ENCODE measurements around the gene LRP1B.

The LRP1B gene

GRCh38 chr2:141027221-141027620 is 1103.6 kb downstream of the LRP1B start:
- Histone ChIP-seq H3K27ac (no peak overlapping the region), H3K4me3 (no peak overlapping the region)
- TF ChIP-seq, protein P1, sequence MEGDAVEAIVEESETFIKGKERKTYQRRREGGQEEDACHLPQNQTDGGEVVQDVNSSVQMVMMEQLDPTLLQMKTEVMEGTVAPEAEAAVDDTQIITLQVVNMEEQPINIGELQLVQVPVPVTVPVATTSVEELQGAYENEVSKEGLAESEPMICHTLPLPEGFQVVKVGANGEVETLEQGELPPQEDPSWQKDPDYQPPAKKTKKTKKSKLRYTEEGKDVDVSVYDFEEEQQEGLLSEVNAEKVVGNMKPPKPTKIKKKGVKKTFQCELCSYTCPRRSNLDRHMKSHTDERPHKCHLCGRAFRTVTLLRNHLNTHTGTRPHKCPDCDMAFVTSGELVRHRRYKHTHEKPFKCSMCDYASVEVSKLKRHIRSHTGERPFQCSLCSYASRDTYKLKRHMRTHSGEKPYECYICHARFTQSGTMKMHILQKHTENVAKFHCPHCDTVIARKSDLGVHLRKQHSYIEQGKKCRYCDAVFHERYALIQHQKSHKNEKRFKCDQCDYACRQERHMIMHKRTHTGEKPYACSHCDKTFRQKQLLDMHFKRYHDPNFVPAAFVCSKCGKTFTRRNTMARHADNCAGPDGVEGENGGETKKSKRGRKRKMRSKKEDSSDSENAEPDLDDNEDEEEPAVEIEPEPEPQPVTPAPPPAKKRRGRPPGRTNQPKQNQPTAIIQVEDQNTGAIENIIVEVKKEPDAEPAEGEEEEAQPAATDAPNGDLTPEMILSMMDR (IDR thresholded peaks at IDR 0.05) = no peak
- no peak for DNase-seq (ENCODE audit: low spot score)

DNA sequence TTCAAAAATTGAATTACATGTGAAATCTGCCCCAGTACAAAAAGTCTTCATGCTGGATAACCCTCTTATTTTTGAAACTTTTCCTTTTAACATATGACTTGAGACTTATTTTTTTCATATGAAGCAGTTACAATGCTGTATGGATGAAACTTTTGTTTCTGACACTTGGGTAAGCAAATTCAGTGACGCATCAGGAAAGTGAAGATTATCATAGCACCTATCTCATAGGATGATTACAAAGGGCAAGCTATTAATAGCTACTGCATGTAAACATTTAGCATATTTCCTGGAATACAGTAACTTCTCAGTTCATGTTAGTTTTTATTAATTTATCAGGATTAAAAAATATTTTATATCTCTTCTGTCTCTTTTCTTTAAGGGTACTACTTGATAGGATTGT is 1109.2 kb downstream of the LRP1B start:
- TF ChIP-seq, protein P1 (IDR thresholded peaks at IDR 0.05) = no peak
- no peak for DNase-seq (ENCODE audit: low spot score)
- no peak overlapping the region for H3K4me3 ChIP-seq
- no peak overlapping the region for H3K27ac ChIP-seq

- DNase-seq (ENCODE audit: low spot score) = no peak
- TF ChIP-seq, protein P1 (IDR thresholded peaks at IDR 0.05) = no peak
- H3K27ac ChIP-seq = no peak overlapping the region
- H3K4me3 ChIP-seq = no peak overlapping the region
These were observed 1109.7 kb downstream of the LRP1B start for GRCh38 chr2:141021109-141021508.

GRCh38 chr2:141020346-141020745 is 1110.5 kb downstream of the LRP1B start:
- H3K27ac ChIP-seq = no peak overlapping the region
- no peak overlapping the region for H3K4me3 ChIP-seq
- no peak for DNase-seq (ENCODE audit: low spot score)
- TF ChIP-seq, protein P1 (IDR thresholded peaks at IDR 0.05) = no peak

DNA sequence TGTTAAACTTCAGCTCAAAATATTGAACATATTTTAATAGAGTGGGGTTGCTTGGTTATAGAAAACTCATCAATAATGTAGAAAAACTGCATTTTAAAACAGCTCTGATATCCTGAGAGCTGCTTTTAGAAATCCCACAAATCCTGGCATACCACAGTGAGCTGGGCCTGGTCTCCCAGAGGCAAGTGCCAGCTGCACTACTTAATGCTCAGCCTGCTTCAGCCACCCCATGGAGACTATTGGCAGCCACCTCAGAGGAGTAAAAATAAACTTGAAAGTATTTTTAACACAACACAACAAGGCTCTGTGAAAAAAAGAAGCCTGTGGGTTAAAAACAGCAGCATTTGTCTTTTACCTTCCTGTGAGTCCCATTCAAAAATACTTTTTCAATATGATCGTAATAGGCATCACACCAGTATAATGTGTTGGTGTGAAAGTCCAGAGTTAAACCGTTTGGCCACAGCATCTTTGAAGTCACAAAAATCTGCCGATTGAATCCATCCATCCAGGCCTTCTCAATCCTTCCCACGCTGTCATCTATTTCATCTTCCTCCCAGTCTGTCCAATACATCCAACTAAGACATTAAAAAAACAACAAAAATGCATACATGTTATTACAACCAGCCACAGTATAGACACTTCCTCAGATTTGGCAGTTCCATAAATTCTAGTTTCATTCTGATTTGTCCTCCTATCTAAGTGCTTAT is 1115.3 kb downstream of the LRP1B start:
- DNase-seq (ENCODE audit: low spot score) = no peak

DNA sequence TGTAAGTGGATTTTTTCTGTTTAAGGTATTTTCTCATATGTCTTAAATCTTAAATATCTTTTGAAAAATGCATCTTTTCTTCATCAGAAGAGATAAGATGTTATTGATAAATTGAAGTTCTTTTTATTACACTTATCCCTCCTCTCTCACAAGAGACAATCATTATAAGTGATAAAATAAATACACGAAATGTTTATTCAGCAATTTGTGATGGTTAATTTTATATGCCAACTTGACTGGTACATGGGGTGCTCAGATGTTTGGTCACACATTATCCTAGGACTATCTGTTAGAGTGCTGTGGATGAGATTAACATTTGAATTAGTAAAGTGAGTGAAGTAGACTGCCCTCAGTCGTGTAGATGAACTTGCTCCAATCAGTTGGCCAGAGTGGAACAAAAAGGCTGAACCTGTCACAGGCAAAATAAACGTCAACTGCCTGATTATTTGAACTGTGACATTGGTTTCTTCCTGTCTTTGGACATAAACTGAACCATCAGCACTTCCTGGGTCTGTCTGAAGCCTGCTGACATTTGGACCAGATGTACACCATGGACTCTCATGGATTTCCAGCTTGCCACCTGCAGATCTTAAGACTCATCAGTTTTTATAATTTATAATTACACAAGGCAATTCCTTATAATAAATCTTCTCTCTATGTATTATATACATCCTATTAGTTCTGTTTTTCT is 1126.7 kb downstream of the LRP1B start:
- no peak overlapping the region for H3K27ac ChIP-seq
- no peak overlapping the region for H3K4me3 ChIP-seq
- TF ChIP-seq, protein P1 (IDR thresholded peaks at IDR 0.05) = no peak
- DNase-seq (ENCODE audit: low spot score) = no peak

More for the DNA sequence above, 1115.3 kb downstream of the LRP1B start:
- Histone ChIP-seq H3K4me3 (no peak overlapping the region), H3K27ac (no peak overlapping the region)
- TF ChIP-seq, protein P1 (IDR thresholded peaks at IDR 0.05) = no peak

GRCh38 chr2:141001750-141002149 is 1129.1 kb downstream of the LRP1B start:
- DNase-seq (ENCODE audit: low spot score) = no peak
- Histone ChIP-seq H3K4me3 (no peak overlapping the region), H3K27ac (no peak overlapping the region)
- TF ChIP-seq, protein P1 (IDR thresholded peaks at IDR 0.05) = no peak

All from coronary artery (tissue), 2 donors.